ENCODE results near the gene GNAZ.
"Not testable (repeated sequence)": the region's sequence is repeated elsewhere in the genome, so short reads cannot be mapped to it uniquely, and the experiment has no call there.

GNAZ gene

GRCh38 chr22:23045461-23045860 lies 24.9 kb upstream of the GNAZ start:
- TF ChIP-seq CTCF (IDR thresholded peaks at IDR 0.05; ENCODE audit: insufficient read depth, low read length, missing control alignments), result no peak
- CTCF ChIA-PET, result no interaction called here
- POLR2A ChIA-PET, result no interaction called here
- H3K4me3 ChIP-seq (ENCODE audit: low read depth, low read length), result no peak overlapping the region
- no peak for DNase-seq (ENCODE audit: low read depth, low spot score)

GRCh38 chr22:23047265-23047664 lies 23.1 kb upstream of the GNAZ start:
- ChIA-PET POLR2A (no interaction called here), CTCF (no interaction called here)
- no peak overlapping the region for H3K4me3 ChIP-seq (ENCODE audit: low read depth, low read length)
- no peak for TF ChIP-seq CTCF (IDR thresholded peaks at IDR 0.05; ENCODE audit: insufficient read depth, low read length, missing control alignments)
- DNase-seq (ENCODE audit: low read depth, low spot score), result no peak

GRCh38 chr22:23047742-23048141 lies 22.6 kb upstream of the GNAZ start:
- no peak for TF ChIP-seq CTCF (IDR thresholded peaks at IDR 0.05; ENCODE audit: insufficient read depth, low read length, missing control alignments)
- CTCF ChIA-PET, result no interaction called here
- no peak overlapping the region for H3K4me3 ChIP-seq (ENCODE audit: low read depth, low read length)
- POLR2A ChIA-PET, result no interaction called here
- DNase-seq (ENCODE audit: low read depth, low spot score), result no peak

GRCh38 chr22:23050546-23050945 lies 19.8 kb upstream of the GNAZ start:
- POLR2A ChIA-PET; H3K4me3 ChIP-seq (ENCODE audit: low read depth, low read length); DNase-seq (ENCODE audit: low read depth, low spot score); CTCF ChIA-PET: not testable (repeated sequence)

GRCh38 chr22:23053051-23053707 lies 17.1 kb upstream of the GNAZ start:
- POLR2A ChIA-PET, result no interaction called here

GRCh38 chr22:23053912-23054530 lies 16.3 kb upstream of the GNAZ start:
- no peak overlapping the region for H3K4me3 ChIP-seq (ENCODE audit: low read depth, low read length)
- no peak for TF ChIP-seq CTCF (IDR thresholded peaks at IDR 0.05; ENCODE audit: insufficient read depth, low read length, missing control alignments)
- CTCF ChIA-PET, result no interaction called here
- POLR2A ChIA-PET, result no interaction called here
- no peak for DNase-seq (ENCODE audit: low read depth, low spot score)

More at GRCh38 chr22:23053051-23053707, 17.1 kb upstream of the GNAZ start:
- CTCF ChIA-PET, result no interaction called here
- DNase-seq (ENCODE audit: low read depth, low spot score), result no peak
- no peak for TF ChIP-seq CTCF (IDR thresholded peaks at IDR 0.05; ENCODE audit: insufficient read depth, low read length, missing control alignments)
- no peak overlapping the region for H3K4me3 ChIP-seq (ENCODE audit: low read depth, low read length)

Measured in AG04449 (cell line).